ENCODE data around the gene ADCY2.

ADCY2 gene

GRCh38 chr5:7875151-7875550, 479.2 kb downstream of the ADCY2 start:
- no peak for TF ChIP-seq CTCF (IDR thresholded peaks at IDR 0.05; ENCODE audit: control insufficient read depth, extremely low read depth, insufficient read depth)
- H3K4me3 ChIP-seq (ENCODE audit: low read depth, low read length), result no peak overlapping the region
- no peak for DNase-seq (ENCODE audit: low read depth)

GRCh38 chr5:7876867-7877266, 480.9 kb downstream of the ADCY2 start:
- H3K4me3 ChIP-seq (ENCODE audit: low read depth, low read length), result no peak overlapping the region
- DNase-seq (ENCODE audit: low read depth), result no peak
- TF ChIP-seq CTCF (IDR thresholded peaks at IDR 0.05; ENCODE audit: control insufficient read depth, extremely low read depth, insufficient read depth), result no peak

GRCh38 chr5:7877851-7878250, 481.9 kb downstream of the ADCY2 start:
- H3K4me3 ChIP-seq (ENCODE audit: low read depth, low read length), result peak overlapping the region; percentile 28
- no peak for TF ChIP-seq CTCF (IDR thresholded peaks at IDR 0.05; ENCODE audit: control insufficient read depth, extremely low read depth, insufficient read depth)
- DNase-seq (ENCODE audit: low read depth), result peak; percentile 61

- no peak for TF ChIP-seq CTCF (IDR thresholded peaks at IDR 0.05; ENCODE audit: control insufficient read depth, extremely low read depth, insufficient read depth)
- H3K4me3 ChIP-seq (ENCODE audit: low read depth, low read length), result peak overlapping the region; percentile 28
- DNase-seq (ENCODE audit: low read depth), result peak; percentile 84
These were observed 482.5 kb downstream of the ADCY2 start for GRCh38 chr5:7878381-7878873.
